HepG2 (cell line): ENCODE measurements around the gene PRCD. TPM values are rescaled to one million over a fixed set of nuclear protein-coding genes. Genes with fewer than 3 reads are reported as not detected.

Experiments used
- E2F1 ChIP-seq: sonication (generic); formaldehyde crosslinking; IDR thresholded peaks from 2 replicates; pipeline ENCODE4 v1.5.0; 2020; ENCODE audit warnings: missing genetic modification reagents
- E2F2 ChIP-seq: sonication (generic); formaldehyde crosslinking; IDR thresholded peaks from 2 replicates; pipeline ENCODE4 v1.4.0; 2020; ENCODE audit warnings: missing genetic modification reagents, borderline replicate concordance
- FOXP1 ChIP-seq, 2 experiments: fragments of 450-650 bp in 1 of 2; IDR thresholded peaks; 2 replicates each; pipeline ENCODE4 v1.6.1; 2017 to 2018; ENCODE audit warnings: antibody characterized with exemption in 1 of 2
- GABPB1 ChIP-seq: IDR thresholded peaks from 2 replicates; pipeline ENCODE4 v1.6.1; 2016; ENCODE audit warnings: mild to moderate bottlenecking, missing genetic modification reagents, moderate library complexity, missing compliant biosample characterization
- MBNL3 ChIP-seq: fragments of 250-450 bp; sonication (Bioruptor Pico); conservative IDR thresholded peaks from 2 replicates; pipeline ENCODE4 v1.8.0; 2022; ENCODE audit warnings: mild to moderate bottlenecking, inconsistent platforms
- RELA ChIP-seq: sonication (generic); formaldehyde crosslinking; IDR thresholded peaks from 2 replicates; pipeline ENCODE4 v1.4.0; 2020; ENCODE audit warnings: missing genetic modification reagents
- RORA ChIP-seq: sonication (generic); formaldehyde crosslinking; IDR thresholded peaks from 2 replicates; pipeline ENCODE4 v1.5.0; 2020; ENCODE audit warnings: mild to moderate bottlenecking, missing genetic modification reagents, moderate library complexity
- TFE3 ChIP-seq: IDR thresholded peaks from 2 replicates; pipeline ENCODE4 v1.6.1; 2016
- ZNF251 ChIP-seq: sonication (generic); formaldehyde crosslinking; IDR thresholded peaks from 2 replicates; pipeline ENCODE4 v1.9.0; 2021; ENCODE audit warnings: mild to moderate bottlenecking, missing genetic modification reagents
- ZNF441 ChIP-seq: sonication (generic); formaldehyde crosslinking; IDR thresholded peaks from 2 replicates; pipeline ENCODE4 v1.7.0; 2021; ENCODE audit warnings: missing genetic modification reagents, borderline replicate concordance
- ZNF646 ChIP-seq: sonication (generic); formaldehyde crosslinking; IDR thresholded peaks from 2 replicates; pipeline ENCODE4 v1.9.0; 2021; ENCODE audit warnings: mild to moderate bottlenecking, missing genetic modification reagents
- ZNF770 ChIP-seq: sonication (generic); formaldehyde crosslinking; IDR thresholded peaks from 2 replicates; pipeline ENCODE4 v1.5.0; 2020; ENCODE audit warnings: mild to moderate bottlenecking, missing genetic modification reagents
- ZNF777 ChIP-seq: sonication (generic); formaldehyde crosslinking; IDR thresholded peaks from 2 replicates; pipeline ENCODE4 v1.4.0; 2020; ENCODE audit warnings: missing genetic modification reagents
- polyA plus RNA-seq, 8 experiments: library from polyadenylated mRNA; depleted of rRNA in 3 of 8; stranded (reverse) in 7 of 8; unstranded in 1 of 8; fragments of >200 nt; fragmentation: Illumina TruSeq in 4 of 8; extraction: Trizol in 4 of 8; gene quantifications; 2 replicates each; pipeline versions ENCODE4 v1.2.1 to v1.2.3, GENCODE V29; 2011 to 2016; ENCODE audit warnings: low read depth in 4 of 8, missing spikeins in 1 of 8, mixed read lengths in 1 of 8; ENCODE audit not compliant: insufficient read depth in 1 of 8
- total RNA-seq, 5 experiments: library from RNA; depleted of rRNA; stranded (reverse); fragments of >200 nt; fragmentation: Illumina TruSeq; extraction: Trizol; gene quantifications; 2 replicates each; pipeline ENCODE4 v1.2.3, GENCODE V29; 2016; ENCODE audit warnings: low read depth in 1 of 5

The PRCD gene
- total and polyA plus RNA-seq, 2 of the 13 experiments (the other 11 are each of a cell fraction or from before 2014, with no cell fraction given): 0.51 TPM; not detected in 1

GRCh38 chr17:76547642-76548202 lies 7.9 kb downstream of the PRCD start (continued):
- TF ChIP-seq ZNF646: peak; percentile 95
- no peak for TF ChIP-seq ZNF777 (CRISPR knock-in tag)
- no peak for TF ChIP-seq E2F2
- no peak for TF ChIP-seq E2F1 (CRISPR knock-in tag)
- no peak for TF ChIP-seq ZNF770 (CRISPR knock-in tag)
- TF ChIP-seq ZNF251 (CRISPR knock-in tag): no peak
- no peak for TF ChIP-seq MBNL3 (CRISPR knock-in tag)
- 0 out of 2 replicates have a peak, but pooled peaks have one; percentile 8 for TF ChIP-seq GABPB1
- peak; percentile 67; the same call in 1 of the 2 replicates for TF ChIP-seq FOXP1 (IDR thresholded peaks at IDR 0.05)
- TF ChIP-seq FOXP1 (CRISPR knock-in tag; IDR thresholded peaks at IDR 0.05): no peak
- no peak for TF ChIP-seq ZNF441 (CRISPR knock-in tag)
- TF ChIP-seq RELA (CRISPR knock-in tag): no peak
- no peak for TF ChIP-seq TFE3
- no peak for TF ChIP-seq RORA (CRISPR knock-in tag)
